Mucosa of rectum (tissue), 2 donors: ENCODE results near the gene SMIM9.
"Not testable (repeated sequence)": the region's sequence is repeated elsewhere in the genome, so short reads cannot be mapped to it uniquely, and the experiment has no call there.

ENCODE experiments used
- H3K27ac ChIP-seq, 2 donors: one replicate each; pipeline ENCODE4 v1.7.0; 2013; ENCODE audit warnings: inconsistent platforms in 2 of 2, low read depth in 2 of 2, low read length in 2 of 2
- H3K27me3 ChIP-seq, 2 donors: one replicate each; pipeline ENCODE4 v1.7.0; 2013; ENCODE audit warnings: low read length in 2 of 2; ENCODE audit not compliant: control insufficient read depth in 2 of 2, insufficient read depth in 2 of 2
- H3K36me3 ChIP-seq, 2 donors: one replicate each; pipeline ENCODE4 v1.7.0; 2013; ENCODE audit warnings: low read length in 2 of 2; ENCODE audit not compliant: control insufficient read depth in 2 of 2, insufficient read depth in 2 of 2
- H3K4me1 ChIP-seq, 2 donors: one replicate each; pipeline ENCODE4 v1.7.0; 2013; ENCODE audit warnings: low read length in 2 of 2, mild to moderate bottlenecking in 1 of 2; ENCODE audit not compliant: control insufficient read depth in 2 of 2, insufficient read depth in 2 of 2
- H3K4me3 ChIP-seq, 2 donors: one replicate each; pipeline ENCODE4 v1.7.0; 2013; ENCODE audit warnings: low read length in 2 of 2
- H3K9ac ChIP-seq, 2 donors: one replicate each; pipeline ENCODE4 v1.7.0; 2013; ENCODE audit warnings: low read length in 2 of 2, low read depth in 1 of 2, mild to moderate bottlenecking in 1 of 2
- H3K9me3 ChIP-seq, 2 donors: one replicate each; pipeline ENCODE4 v1.7.0; 2013; ENCODE audit warnings: low read length in 2 of 2; ENCODE audit not compliant: control insufficient read depth in 2 of 2
- donor health status: healthy.
- donor health status: Normal muscosa, but diverticular disease.

The SMIM9 gene

DNA sequence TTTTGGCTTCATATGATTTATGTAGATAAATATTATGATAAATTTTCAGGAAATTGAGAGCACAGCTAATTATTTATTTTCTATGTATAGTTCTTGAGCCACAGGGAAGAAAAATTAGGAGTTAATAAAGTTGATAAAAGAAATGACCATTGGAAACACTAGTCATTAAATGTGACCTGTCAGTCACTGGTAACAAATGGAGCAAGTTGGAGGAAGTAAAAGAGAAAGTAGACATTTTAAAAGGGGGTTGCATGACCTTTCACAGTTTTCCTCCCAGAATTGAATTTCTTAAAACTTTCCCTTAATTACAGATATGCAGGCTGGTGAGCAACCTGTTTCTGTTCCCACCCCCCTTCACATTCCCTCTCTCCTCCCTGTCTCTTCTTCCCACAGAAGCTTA, 5.3 kb downstream of the SMIM9 start:
- no peaks in the 10 kb centered on the region for H3K27me3 ChIP-seq

DNA sequence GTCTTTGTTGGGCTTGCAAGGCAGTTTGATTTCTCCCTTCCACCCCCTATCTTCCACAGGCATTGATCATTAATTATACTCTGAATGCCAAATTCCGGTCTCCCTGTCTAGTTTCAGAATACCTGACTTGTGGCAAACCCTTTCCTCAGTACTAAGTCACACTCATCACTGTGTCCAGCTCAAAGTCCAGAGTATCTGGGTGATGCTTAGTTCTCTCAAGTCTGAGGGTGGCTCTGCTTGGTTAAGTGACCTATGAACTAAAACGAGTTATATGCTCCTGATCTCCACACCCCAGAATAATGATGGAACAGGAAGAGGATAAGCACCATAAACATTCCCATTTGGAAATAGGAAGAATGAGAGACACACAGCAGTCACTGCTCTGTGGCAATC, 6.5 kb downstream of the SMIM9 start:
- no peak overlapping the region for H3K4me3 ChIP-seq
- no peaks in the 10 kb centered on the region for H3K36me3 ChIP-seq
- H3K27ac ChIP-seq, result peak overlapping the region; percentile 36 to 44
- no peaks in the 10 kb centered on the region for H3K27me3 ChIP-seq
- peaks cover 2 to 6% of the 10 kb centered on the region in 2 donors for H3K4me1 ChIP-seq
- H3K9me3 ChIP-seq, result no peaks in the 10 kb centered on the region
- no peak overlapping the region for H3K9ac ChIP-seq

More for the DNA sequence above, 5.3 kb downstream of the SMIM9 start:
- Histone ChIP-seq H3K36me3 (no peaks in the 10 kb centered on the region), H3K4me1 (peaks cover 2 to 6% of the 10 kb centered on the region in 2 donors), H3K27ac (no peak overlapping the region), H3K4me3 (no peak overlapping the region), H3K9me3 (no peaks in the 10 kb centered on the region), H3K9ac (no peak overlapping the region)

DNA sequence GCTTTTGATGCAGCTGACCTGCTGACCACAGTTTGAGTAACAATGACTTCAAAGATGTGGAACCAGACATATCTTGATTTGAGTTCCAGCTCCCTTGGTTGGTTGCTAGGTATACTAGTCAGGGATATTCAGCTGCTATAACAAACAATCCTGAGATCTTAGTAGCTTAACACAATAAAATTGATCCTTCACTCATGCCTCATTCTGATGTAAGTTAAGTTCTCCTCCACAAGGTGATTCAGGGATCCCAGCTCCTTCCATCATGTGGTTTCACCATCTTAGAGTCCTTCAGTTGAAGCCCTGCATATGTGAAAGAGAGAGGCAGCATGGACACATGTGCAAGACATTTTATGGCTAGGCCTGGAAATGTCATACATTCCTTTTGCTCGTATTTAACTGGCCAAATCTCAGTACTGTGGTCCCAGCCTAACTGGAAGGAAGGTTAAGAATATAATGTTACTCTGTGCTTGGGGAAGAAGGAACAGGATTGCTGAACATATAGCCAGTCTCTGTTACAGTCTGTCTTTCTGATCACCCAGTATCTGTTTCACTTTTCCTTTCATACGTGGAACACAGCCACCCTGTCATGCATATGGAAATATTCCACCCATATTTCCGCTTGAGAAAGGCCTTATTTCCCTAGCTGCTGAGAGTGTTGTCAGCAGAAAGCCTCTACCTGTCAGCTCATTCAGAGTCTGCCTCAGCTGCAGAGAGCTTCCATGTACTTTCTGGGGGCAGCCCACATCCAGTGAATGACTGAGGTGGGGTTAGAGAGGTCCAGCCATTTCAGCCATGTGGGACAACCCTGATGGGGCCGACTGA, 7.1 kb downstream of the SMIM9 start:
- Histone ChIP-seq H3K27ac (peak overlapping the region; percentile 44 to 46), H3K36me3 (no peaks in the 10 kb centered on the region), H3K9me3 (no peaks in the 10 kb centered on the region), H3K4me1 (peaks cover 2 to 6% of the 10 kb centered on the region in 2 donors), H3K27me3 (no peaks in the 10 kb centered on the region), H3K9ac (no peak overlapping the region), H3K4me3 (peak overlapping the region in 1 of 2 donors; percentile 56)

DNA sequence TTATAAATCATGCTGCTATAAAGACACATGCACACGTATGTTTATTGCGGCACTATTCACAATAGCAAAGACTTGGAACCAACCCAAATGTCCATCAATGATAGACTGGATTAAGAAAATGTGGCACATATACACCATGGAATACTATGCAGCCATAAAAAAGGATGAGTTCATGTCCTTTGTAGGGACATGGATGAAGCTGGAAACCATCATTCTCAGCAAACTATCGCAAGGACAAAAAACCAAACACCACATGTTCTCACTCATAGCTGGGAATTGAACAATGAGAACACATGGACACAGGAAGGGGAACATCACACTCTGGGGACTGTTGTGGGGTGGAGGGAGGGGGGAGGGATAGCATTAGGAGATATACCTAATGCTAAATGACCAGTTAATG, 8.9 kb downstream of the SMIM9 start:
- not testable (repeated sequence) for H3K4me1 ChIP-seq, H3K27ac ChIP-seq, H3K4me3 ChIP-seq, H3K36me3 ChIP-seq, H3K9me3 ChIP-seq, H3K9ac ChIP-seq, H3K27me3 ChIP-seq

DNA sequence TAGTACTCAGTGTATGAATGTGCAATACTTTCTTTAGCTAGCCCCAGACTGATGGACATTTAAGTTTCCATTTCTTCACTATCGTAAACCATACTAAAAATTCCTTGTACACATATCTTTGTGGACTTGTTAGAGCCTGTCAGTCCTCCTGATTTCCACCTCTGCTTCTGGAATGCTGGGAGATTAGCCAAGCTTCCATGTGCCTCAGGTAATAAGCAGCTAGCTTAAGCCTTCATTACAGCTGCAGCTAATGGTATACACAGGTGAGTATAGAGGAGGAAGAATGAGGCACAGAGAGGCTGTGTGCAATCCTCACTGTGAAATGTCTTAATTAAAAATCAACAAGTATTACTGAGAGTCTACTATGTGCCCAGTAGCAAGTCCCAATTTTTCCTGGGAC, 9.8 kb downstream of the SMIM9 start:
- H3K9ac ChIP-seq, result no peak overlapping the region
- no peaks in the 10 kb centered on the region for H3K9me3 ChIP-seq
- no peaks in the 10 kb centered on the region for H3K36me3 ChIP-seq
- peaks cover 2 to 6% of the 10 kb centered on the region in 2 donors for H3K4me1 ChIP-seq
- H3K4me3 ChIP-seq, result no peak overlapping the region
- no peaks in the 10 kb centered on the region for H3K27me3 ChIP-seq
- H3K27ac ChIP-seq, result no peak overlapping the region

DNA sequence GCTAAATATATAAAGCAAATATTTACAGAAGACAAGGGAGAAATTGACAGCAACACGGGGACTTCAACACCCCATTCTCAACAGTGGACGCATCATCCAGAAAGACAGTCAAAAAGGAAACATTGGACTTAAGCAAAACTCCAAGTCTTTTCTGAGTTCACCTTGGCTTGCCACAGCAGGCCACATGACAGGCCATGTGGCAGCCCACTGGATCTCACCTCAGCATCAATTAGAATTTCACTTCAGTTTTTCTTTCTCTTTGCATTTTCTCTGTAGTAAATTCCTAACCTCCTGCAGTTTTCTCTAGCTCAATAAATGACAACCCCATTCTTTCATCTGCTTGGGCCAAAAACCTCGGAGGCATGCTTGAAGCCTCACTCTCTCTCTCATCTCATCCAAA, 12.4 kb downstream of the SMIM9 start:
- no peaks in the 10 kb centered on the region for H3K36me3 ChIP-seq
- H3K4me3 ChIP-seq, result no peak overlapping the region
- H3K4me1 ChIP-seq, result no peaks in the 10 kb centered on the region
- H3K9me3 ChIP-seq, result no peaks in the 10 kb centered on the region
- H3K27me3 ChIP-seq, result no peaks in the 10 kb centered on the region
- no peak overlapping the region for H3K27ac ChIP-seq
- H3K9ac ChIP-seq, result no peak overlapping the region

DNA sequence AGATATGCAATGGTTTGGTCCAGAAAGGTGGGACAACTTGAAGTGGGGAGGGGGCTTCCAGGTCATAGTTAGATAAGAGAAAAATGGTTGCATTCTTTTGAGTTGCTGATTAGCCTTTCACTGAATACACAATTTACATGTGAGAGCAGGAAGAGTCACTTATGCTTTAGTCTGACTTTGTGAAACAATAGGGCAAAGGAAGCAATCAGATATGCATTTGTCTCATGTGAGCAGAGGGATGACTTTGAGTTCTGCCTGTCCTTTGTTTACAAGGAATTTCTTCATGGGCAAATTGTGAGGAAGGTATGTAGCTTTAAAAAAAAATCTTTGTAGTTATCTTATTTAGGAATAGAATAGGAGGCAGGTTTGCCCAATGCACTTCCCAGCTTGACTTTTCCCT, 12.9 kb downstream of the SMIM9 start:
- no peak overlapping the region for H3K9ac ChIP-seq
- H3K4me3 ChIP-seq, result no peak overlapping the region
- no peaks in the 10 kb centered on the region for H3K27me3 ChIP-seq
- H3K27ac ChIP-seq, result no peak overlapping the region
- no peaks in the 10 kb centered on the region for H3K36me3 ChIP-seq
- H3K4me1 ChIP-seq, result no peaks in the 10 kb centered on the region
- H3K9me3 ChIP-seq, result no peaks in the 10 kb centered on the region

DNA sequence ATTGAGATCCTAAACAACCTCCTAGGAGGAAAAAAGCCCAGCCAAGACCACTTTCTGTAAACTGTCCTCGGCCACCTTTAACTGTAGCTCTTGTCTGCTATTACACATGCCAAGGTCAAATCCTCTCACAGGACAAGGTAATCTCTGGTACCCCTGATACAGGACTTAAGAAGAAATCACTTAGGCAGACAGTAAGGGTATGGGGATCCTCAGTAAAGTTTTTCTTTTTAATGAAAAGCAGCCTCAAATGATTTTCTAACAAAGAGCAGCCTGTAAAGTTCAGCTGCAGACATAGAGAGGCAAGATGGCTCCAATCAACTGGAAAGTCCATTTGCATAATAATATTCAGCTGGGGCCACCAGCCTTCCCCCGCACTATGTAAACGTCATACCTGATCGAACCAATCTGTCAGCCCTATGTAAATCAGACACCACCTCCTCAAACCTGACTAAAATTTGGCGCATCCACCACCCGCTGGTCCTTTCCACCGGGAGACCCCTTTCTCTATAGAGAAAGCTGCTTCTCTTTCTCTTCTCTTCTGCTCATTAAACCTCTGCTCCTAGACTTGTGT, 14.6 kb downstream of the SMIM9 start:
- Histone ChIP-seq H3K4me1 (no peaks in the 10 kb centered on the region), H3K36me3 (no peaks in the 10 kb centered on the region), H3K27ac (no peak overlapping the region), H3K9ac (no peak overlapping the region), H3K4me3 (no peak overlapping the region), H3K27me3 (no peaks in the 10 kb centered on the region), H3K9me3 (no peaks in the 10 kb centered on the region)

DNA sequence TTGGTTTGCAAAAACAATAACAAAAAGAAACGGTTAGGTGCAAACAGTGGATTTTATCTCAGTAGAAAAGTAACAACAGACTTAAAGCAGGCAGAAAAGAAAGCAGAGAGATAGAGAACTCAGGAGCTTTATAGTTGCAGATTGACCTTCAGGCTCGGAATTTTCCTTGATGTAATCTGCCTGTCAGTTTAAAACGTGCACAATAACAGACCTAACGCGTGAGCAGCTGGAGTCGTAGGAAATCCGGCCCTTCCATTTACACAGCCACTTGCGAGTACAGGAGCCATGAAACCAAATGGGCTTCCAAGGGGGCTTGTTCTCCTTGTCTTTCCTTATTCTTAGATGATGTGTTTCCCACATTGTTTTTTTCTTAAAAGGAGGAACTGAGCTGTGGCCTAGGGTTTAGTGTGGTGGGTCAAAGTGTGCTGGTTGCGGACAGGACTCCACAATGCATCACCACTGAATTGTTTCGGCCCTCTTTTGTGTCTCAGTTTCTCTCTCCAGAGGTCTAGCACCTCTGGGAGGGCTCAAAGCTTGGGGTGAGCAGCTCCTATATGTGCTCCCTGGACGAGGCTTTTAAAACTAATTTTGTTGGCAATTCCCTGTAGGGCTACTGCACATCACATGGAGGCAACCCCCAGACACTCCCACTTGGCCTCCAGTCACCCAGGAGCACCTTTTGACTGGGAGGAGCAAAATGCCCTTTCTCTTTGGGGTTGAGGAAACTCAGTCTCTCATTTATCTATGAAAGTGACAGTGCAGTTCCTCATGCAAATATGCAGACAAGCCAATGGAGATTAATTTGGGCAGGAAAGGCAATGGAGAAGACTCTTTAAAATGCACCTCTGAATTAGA, 15.3 kb downstream of the SMIM9 start:
- no peak overlapping the region for H3K9ac ChIP-seq
- no peak overlapping the region for H3K4me3 ChIP-seq
- H3K9me3 ChIP-seq, result no peaks in the 10 kb centered on the region
- H3K27me3 ChIP-seq, result no peaks in the 10 kb centered on the region
- H3K36me3 ChIP-seq, result no peaks in the 10 kb centered on the region
- no peaks in the 10 kb centered on the region for H3K4me1 ChIP-seq
- no peak overlapping the region for H3K27ac ChIP-seq

DNA sequence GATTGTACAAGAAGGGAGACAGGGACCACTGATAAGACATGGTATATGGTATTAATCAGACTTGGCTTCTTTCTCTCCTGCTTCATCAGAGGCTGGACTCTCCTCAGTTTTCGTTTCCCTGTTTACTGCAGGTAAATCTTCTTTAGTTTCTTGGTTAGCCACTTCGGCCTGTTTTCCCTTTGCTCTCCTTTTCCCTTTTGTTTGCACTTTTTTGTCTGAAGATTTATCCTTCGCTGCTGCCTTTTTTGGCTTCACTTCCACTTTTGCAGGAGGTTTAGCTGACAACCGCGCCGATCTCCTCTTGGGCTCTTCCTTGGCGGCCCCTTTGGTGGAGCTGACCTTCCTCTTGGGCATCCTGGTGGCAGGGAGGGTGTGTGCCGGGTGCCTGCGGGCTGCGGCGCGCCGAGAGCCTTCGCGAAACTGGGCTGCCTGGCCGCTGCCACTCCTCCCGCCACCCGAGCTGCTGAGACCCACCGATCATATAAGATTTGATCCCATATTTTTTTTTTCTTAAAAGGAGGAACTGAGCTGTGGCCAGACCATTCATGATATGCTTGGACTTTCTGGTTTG, 17.3 kb downstream of the SMIM9 start:
- not testable (repeated sequence) for H3K9me3 ChIP-seq, H3K27me3 ChIP-seq, H3K36me3 ChIP-seq, H3K9ac ChIP-seq, H3K27ac ChIP-seq, H3K4me1 ChIP-seq, H3K4me3 ChIP-seq
